GM12892 (cell line): Measurements from ENCODE around the gene GDPD4.
A peak's percentile ranks its signal among the peaks of the same experiment; 100 is the strongest.

Experiments used
- DNase-seq: peaks from one replicate; pipeline ENCODE4 v3.0.0; 2011; ENCODE audit not compliant: insufficient read length
- FAIRE-seq: peaks from 2 replicates; lab custom pipeline; 2011; peaks lifted over from hg19 to GRCh38; lab: Jason Lieb, UNC
- POLR2A ChIP-seq: IDR thresholded peaks from 2 replicates; pipeline ENCODE4 v1.6.1; 2011; ENCODE audit warnings: low read depth, low read length, control low read depth
- POLR2AphosphoS5 ChIP-seq: IDR thresholded peaks from 2 replicates; pipeline ENCODE4 v1.6.1; 2011; ENCODE audit warnings: low read depth, low read length, control low read depth
- TAF1 ChIP-seq: IDR thresholded peaks from 2 replicates; pipeline ENCODE4 v1.6.1; 2011; ENCODE audit warnings: low read depth, mild to moderate bottlenecking, control low read depth, low read length, borderline replicate concordance

Gene GDPD4

GRCh38 chr11:77191823-77192495, 109.5 kb downstream of the GDPD4 start:
- TF ChIP-seq POLR2AphosphoS5 (no peak), POLR2A (no peak), TAF1 (no peak)
- no peak for DNase-seq
- FAIRE-seq: peak; percentile 44

GRCh38 chr11:77191429-77191822, 110.1 kb downstream of the GDPD4 start:
- TF ChIP-seq TAF1 (no peak), POLR2AphosphoS5 (no peak), POLR2A (no peak)
- DNase-seq: no peak
- no peak for FAIRE-seq

- FAIRE-seq (no peak), DNase-seq (no peak)
Observed at GRCh38 chr11:77190331-77191075, 111.0 kb downstream of the GDPD4 start.

GRCh38 chr11:77189588-77190210, 111.8 kb downstream of the GDPD4 start:
- DNase-seq (no peak), FAIRE-seq (no peak)
- TF ChIP-seq POLR2AphosphoS5: no peak
- TF ChIP-seq TAF1: no peak
- TF ChIP-seq POLR2A: no peak

More at GRCh38 chr11:77190331-77191075, 111.0 kb downstream of the GDPD4 start:
- no peak for TF ChIP-seq POLR2A
- no peak for TF ChIP-seq TAF1
- TF ChIP-seq POLR2AphosphoS5: no peak

GRCh38 chr11:77188633-77189491, 112.6 kb downstream of the GDPD4 start:
- FAIRE-seq (no peak), DNase-seq (no peak)
- TF ChIP-seq TAF1: no peak
- no peak for TF ChIP-seq POLR2AphosphoS5
- no peak for TF ChIP-seq POLR2A

- TF ChIP-seq POLR2AphosphoS5: no peak
- no peak for TF ChIP-seq TAF1
- TF ChIP-seq POLR2A: no peak
- DNase-seq (peak; percentile 78), FAIRE-seq (peak; percentile 92)
Observed at GRCh38 chr11:77187776-77188632, 113.5 kb downstream of the GDPD4 start.

- FAIRE-seq (no peak), DNase-seq (no peak)
- TF ChIP-seq POLR2AphosphoS5: no peak
- TF ChIP-seq POLR2A: no peak
- TF ChIP-seq TAF1: no peak
Observed at GRCh38 chr11:77187111-77187750, 114.3 kb downstream of the GDPD4 start.

- TF ChIP-seq POLR2A: no peak
- TF ChIP-seq POLR2AphosphoS5: no peak
- TF ChIP-seq TAF1: no peak
- FAIRE-seq (no peak), DNase-seq (no peak)
Observed at GRCh38 chr11:77186302-77186701, 115.2 kb downstream of the GDPD4 start.

- DNase-seq (no peak), FAIRE-seq (no peak)
- TF ChIP-seq TAF1 (no peak), POLR2AphosphoS5 (no peak), POLR2A (no peak)
Observed at GRCh38 chr11:77184136-77184860, 117.2 kb downstream of the GDPD4 start.

GRCh38 chr11:77183431-77183984, 118.0 kb downstream of the GDPD4 start:
- no peak for TF ChIP-seq POLR2AphosphoS5
- no peak for TF ChIP-seq POLR2A
- no peak for TF ChIP-seq TAF1
- FAIRE-seq (no peak), DNase-seq (no peak)
